Stimulated activated CD8-positive, alpha-beta memory T cell treated with anti-CD3 and anti-CD28 coated beads, Interleukin-4, amount 100 ng/mL, for 1 hour (primary cell): ENCODE data around the gene ADCY5.
"Not testable (repeated sequence)": the region's sequence is repeated elsewhere in the genome, so short reads cannot be mapped to it uniquely, and the experiment has no call there.

Source experiments
- DNase-seq, 2 donors: peaks; one replicate each; pipeline ENCODE4 v3.0.0-alpha.2; 2020; ENCODE audit warnings: low read depth in 2 of 2, low spot score in 1 of 2

The ADCY5 gene

DNA sequence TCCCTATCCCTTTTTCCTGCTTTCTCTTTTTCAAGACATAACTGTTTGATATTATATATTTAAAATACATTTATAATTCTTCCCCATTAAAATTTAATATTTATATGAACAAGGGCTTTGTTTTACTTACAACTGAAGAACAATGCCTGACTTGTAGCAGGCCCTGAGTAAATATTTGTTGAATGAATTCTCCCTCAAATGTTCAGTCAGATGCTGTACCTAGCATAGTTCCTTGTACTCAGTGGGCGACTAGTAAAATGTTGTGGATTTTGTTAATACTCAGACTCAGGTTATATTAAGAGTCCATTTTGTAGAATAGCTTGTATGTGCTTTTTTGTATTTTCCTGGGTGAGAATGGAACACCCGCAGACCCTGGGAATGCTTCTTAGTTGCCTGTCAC lies 178.1 kb downstream of the ADCY5 start:
- DNase-seq, result no peak

DNA sequence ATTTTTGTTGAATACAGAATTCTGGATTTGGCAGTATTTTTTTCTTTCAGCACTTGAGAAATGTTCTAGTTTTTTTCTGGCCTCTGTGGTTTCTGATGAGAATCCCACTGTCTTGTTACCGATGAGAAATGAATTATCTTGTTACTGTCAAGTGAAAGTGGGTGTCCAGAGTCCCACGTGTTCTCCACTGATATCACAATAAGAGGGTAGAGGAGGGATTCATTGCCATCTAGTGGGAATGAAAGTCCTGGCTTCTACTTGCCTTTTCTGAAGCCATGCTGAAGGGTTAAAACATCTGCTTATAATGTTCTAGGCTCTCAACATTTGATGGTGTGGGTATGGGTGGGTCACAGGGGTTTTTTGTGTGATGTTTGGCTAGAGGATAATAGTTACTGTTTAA lies 181.1 kb downstream of the ADCY5 start:
- no peak for DNase-seq

DNA sequence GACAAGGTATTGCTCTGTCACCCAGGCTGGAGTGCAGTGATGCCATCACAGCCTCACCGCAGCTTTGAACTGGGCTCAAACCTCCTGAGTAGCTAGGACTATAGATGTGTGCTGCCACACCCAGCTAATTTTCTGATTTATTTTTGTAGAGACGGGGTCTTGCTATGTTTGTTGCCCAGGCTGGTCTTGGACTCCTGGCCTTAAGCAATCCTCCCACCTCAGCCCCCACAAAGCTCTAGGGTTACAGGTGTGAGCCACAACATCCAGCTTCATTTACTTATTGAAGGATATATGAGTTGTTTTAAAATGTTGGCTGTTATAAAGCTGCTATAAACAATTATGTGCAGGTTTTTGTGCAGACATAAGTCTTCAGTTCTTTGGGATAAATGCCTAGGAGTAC lies 184.9 kb downstream of the ADCY5 start:
- no peak for DNase-seq

DNA sequence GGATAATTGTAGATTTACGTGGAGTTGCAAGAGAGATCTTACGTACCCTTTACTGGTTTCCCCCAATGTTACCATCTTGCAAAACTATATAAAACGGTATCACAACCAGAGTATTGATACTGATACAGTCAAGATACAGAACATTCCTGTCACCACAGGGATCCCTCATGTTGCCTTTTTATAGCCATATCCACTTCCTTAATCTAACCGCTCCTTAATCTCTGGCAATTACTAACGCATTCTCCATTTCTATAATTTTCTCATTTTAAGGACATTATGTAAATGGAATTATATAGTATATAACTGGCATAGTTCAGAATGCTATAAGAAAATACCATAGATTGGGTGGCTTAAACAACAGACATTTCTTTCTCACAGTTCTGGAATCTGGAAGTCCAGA lies 186.0 kb downstream of the ADCY5 start:
- DNase-seq, result no peak

DNA sequence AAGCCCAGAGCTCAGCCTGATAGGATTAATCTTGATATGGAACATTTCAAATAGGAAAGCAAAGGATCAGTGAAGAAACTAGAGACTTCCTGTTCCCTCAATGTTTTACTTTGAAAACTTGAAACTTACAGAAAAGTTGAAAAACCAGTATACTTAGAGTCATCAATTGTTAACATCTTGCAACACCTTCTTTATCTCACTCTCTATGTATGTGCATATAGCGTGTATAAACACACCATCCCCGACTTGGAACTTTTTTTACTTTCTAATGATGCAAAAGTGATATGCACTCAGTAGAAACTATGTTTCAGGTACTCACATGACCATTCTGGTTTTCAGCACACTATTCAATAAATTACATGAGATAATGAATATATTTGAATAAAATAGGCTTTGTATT lies 186.7 kb downstream of the ADCY5 start:
- DNase-seq, result no peak

DNA sequence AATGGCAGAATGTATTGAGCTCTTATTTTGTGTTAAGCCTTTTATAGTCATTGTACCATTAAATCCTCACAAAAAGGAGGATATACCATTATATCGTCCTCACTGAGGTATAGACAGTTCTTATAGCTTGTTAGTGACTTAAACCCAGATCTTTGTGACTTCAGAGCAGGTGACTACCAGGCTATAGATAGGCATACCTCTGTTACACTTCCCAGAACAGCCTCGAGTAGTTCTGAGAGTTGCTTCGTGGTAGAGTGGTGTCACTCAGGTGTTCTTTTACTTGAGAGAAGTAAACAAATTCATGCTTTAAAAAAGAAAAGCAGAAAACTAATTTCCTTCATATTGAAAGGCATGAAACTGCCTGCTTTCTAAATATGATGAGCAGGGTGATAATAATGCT lies 187.2 kb downstream of the ADCY5 start:
- DNase-seq, result no peak

DNA sequence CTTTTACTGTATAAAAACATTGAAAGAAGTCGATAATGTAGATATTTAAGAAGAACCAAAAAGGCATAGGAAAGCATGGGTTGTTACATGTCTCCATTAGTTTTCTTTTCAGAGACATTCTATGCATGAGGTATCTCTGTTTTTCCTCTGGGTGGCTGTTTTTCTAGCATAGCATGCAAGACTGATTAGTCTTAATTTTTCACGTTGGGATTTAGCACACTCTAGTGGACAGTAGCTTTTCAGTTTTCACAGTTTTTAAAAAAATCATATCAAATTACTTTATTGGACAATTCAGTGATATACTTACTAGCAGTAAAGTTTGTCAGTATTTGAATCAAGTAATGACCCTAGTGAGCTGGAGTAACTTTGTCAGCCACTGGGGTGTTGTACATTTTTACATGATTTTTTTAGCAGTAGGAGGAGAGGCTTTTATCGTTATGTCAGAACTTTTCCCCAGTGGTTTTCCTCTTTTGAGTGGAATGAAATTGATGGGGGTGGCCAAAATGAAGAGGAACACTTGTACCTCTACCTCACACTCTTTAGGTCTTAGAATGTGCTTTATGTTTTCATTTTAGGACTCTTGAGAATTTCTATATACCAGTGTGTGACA lies 190.0 kb downstream of the ADCY5 start:
- no peak for DNase-seq

DNA sequence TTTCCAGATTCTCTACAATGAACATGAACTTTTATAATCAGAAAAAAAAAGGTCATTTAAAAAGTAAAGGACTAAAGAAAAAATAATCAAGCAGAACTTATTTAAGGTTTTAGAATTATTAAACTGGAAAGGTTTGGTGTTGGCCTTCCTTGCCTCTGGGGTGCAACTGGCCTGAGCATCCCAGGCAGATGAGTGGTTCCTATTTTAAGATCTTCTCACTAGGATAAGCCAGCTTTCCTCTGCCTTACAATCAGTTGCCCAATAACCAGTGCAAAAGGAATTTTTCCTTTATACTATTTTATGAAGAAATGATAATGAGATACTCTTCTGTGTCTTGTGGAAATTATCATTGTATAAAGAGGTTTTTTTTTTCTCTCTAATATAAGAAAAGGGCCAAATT lies 190.5 kb downstream of the ADCY5 start:
- DNase-seq, result no peak

DNA sequence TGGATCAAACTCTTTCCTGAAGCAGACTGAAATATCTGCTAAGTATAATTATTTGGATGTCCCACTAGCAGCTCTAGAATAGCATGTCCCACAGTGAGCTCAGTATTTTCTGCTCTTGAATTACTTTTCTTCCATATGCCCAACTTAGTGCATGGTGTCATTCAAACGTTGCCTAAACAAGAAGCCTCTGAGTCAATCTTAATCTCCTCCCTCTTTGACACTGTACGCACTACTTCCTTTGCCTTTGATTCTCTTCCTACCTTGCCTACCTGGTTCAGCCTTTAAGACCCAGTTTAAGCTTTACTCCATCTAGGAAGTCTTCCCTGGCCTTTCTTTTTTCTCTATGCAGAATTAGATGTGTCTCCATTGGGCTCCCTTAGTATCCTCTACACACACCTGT lies 192.6 kb downstream of the ADCY5 start:
- DNase-seq, result no peak

DNA sequence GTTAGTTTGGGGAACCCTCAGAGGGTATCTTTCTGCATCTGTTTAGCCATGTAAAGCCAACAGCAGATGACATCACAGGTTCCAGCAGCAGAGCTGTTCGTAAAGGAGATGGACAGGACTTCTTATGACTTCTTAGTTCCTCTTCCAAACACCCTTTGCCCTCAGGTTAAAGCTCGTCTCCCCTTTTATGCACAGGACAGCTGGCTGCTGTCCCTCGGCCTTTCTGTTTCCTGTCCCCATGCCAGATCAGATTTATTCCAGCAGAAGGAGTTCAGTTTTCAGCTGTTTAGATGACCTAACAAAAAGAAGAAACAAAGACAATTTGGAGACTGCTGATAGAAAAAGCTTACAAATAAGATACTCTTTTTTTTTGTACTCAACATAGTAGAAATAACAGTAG lies 202.0 kb downstream of the ADCY5 start:
- DNase-seq, result no peak

DNA sequence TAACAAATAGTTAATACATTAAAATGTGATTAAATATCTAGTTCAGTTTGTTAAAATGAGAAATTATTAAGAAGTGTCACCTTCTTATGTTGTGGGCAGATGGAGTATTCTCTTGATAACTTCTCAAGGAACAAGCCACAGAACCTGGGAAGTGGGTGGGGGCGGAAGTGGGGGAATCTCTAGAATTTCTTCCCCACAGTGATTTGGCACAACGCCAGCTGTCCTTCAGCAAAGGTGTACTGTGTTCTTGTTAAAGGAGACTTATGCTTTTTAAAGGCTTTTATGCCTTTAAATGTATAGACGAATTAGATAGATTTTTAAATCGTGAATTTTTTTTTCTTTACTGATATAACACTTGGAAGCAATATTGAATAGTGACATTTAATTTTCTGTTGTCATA lies 204.8 kb downstream of the ADCY5 start:
- no peak for DNase-seq

DNA sequence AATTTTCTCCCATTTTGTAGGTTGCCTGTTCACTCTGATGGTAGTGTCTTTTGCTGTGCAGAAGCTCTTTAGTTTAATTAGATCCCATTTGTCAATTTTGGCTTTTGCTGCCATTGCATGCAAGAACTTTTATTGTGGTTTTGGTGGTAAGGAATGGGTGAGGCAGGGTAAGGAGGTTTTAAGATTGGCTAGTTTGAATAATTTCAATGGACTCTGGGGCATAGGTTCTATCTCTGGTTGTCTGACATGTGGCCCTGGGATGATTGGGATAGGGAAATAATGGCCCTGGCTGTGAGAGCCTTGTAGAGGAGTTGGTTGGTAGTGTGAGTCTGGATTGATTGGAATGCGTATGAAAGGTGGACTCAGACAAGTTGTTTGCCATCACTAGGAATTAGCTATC lies 209.1 kb downstream of the ADCY5 start:
- no peak for DNase-seq

DNA sequence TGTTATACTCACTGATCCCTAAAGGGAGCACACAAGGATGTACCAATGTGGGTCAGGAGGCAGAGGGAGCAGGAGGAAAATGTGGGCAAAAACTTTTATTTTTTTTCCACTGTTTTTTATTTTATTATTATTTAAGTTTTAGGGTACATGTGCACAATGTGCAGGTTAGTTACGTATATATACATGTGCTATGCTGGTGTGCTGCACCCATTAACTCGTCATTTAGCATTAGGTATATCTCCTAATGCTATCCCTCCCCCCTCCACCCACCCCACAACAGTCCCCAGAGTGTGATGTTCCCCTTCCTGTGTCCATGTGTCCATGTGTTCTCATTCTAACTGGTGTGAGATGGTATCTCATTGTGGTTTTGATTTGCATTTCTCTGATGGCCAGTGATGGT lies 209.7 kb downstream of the ADCY5 start:
- DNase-seq, result not testable (repeated sequence)

DNA sequence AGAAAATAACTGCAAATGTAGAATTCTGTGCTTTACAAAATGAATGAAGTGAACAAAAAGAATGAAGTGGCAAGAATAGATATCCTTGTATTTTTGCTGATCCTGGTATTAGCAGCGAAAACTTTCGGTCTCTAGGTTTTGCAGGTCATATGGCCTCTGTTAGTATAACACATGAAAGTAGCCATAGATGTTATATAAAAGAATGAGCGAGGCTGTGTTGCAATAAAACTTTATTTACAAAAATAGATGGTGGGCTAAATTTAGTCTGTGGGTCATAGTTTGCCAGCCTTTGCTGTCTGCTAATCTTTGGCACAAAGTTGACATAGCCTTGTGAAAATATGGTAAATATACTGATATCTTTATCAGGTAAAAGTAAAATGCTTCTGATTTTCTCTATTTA lies 212.0 kb downstream of the ADCY5 start:
- DNase-seq, result no peak
